Measurements from ENCODE around the gene BROX. TPM values are rescaled to one million over a fixed set of nuclear protein-coding genes. Genes with fewer than 3 reads are reported as not detected.
A peak's percentile ranks its signal among the peaks of the same experiment; 100 is the strongest.
"Not testable (repeated sequence)": the region's sequence is repeated elsewhere in the genome, so short reads cannot be mapped to it uniquely, and the experiment has no call there.

Gene BROX
- polyA plus RNA-seq (2012; ENCODE audit: insufficient read depth, insufficient read length, low read depth), result 7.2 TPM

- Histone ChIP-seq H3K4me3 (ENCODE audit: low read depth, low read length) (peak within 1 kb of the TSS; percentile 99), H3K27me3 (no peaks in the 10 kb centered on the region), H3K4me1 (peaks cover 8% of the 10 kb centered on the region), H3K36me3 (peaks cover 8% of the 10 kb centered on the region; the same call in 1 of the 2 replicates), H3K9me3 (no peaks in the 10 kb centered on the region)
- peak; percentile 97 for DNase-seq
- no peak for TF ChIP-seq CTCF (IDR thresholded peaks at IDR 0.05; ENCODE audit: low read depth, low read length)
Observed at GRCh38 chr1:222712253-222713090, at the start of gene BROX, which contains the start of gene AIDA. Gene BROX, plus strand, starts transcription at chr1:222712564. Its CDS starts 3,136 bp downstream, at chr1:222715700. Gene AIDA, minus strand, starts transcription at chr1:222712491. Its CDS starts 174 bp downstream, at chr1:222712317.

DNA sequence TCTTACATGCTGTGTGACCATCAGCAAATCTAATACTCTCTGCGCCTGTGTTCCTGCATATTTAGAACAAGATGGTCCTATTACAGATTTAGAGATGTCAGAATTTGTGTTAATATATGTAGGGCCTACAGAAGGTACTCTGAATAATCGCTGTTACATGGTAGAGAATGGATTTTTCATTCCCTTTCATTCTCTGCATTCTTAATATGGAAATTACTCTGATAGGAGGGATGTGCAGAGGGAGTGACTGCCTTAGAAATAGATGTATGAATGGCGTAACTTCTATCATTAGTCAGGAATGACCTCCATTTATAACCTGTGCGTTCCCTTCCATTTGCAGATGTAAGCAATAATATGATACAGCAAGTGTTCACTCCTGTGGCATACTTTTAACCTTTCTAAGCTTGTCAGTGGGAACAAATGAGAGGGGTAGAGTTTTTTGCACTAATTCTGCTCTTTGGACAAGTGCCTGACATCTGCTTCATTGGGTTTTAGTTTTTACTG lies 48.9 kb upstream of the BROX start:
- no peak overlapping the region for H3K4me3 ChIP-seq (ENCODE audit: low read depth, low read length)
- no peak for TF ChIP-seq CTCF (IDR thresholded peaks at IDR 0.05; ENCODE audit: low read depth, low read length)
- peaks cover 76% of the 10 kb centered on the region for H3K36me3 ChIP-seq
- no peaks in the 10 kb centered on the region for H3K4me1 ChIP-seq
- no peak for DNase-seq
- H3K9me3 ChIP-seq, result no peaks in the 10 kb centered on the region
- no peaks in the 10 kb centered on the region for H3K27me3 ChIP-seq

DNA sequence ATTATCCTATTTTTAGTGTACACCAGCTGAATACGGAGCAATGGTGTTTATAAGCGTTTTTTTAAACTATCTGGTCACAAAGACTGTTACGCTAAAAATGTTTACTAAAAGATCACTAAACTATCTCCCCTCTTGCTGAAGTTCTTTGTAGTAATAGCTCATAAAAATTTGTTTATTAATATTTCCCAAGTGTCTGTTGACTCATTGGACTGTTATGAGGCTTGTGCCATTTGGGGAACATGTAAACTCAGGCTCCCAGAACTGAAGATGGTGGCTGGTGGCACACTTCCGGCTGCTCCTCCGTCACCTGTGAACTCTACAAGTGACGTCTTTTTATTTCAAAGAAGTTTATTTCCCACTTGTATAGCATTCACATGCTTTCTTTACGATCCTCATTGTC lies 46.4 kb upstream of the BROX start:
- H3K4me3 ChIP-seq (ENCODE audit: low read depth, low read length), result no peak overlapping the region
- no peak for DNase-seq
- H3K9me3 ChIP-seq, result no peaks in the 10 kb centered on the region
- H3K36me3 ChIP-seq, result peaks cover 57% of the 10 kb centered on the region
- H3K4me1 ChIP-seq, result no peaks in the 10 kb centered on the region
- TF ChIP-seq CTCF (IDR thresholded peaks at IDR 0.05; ENCODE audit: low read depth, low read length), result no peak
- no peaks in the 10 kb centered on the region for H3K27me3 ChIP-seq

DNA sequence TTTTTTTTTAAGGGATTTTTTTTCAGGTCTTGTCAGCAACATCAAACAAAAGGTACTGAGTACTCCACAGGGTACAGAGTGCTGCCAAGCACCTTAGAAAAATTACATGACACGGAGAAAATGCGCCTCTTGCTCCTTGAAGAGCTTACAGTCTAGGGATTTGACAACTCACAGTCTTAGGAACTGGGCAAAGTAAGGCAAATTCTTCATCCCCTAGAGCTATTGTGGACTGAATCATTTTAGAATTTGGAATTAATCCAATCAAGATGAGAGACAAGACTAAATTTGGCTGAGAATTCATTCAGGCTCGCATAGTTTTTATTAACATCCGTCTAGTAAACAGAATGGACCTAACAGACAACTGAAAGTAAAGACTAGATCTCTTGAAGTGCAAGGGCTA lies 44.2 kb upstream of the BROX start:
- not testable (repeated sequence) for DNase-seq
- H3K36me3 ChIP-seq, result peaks cover 41% of the 10 kb centered on the region

GRCh38 chr1:222669107-222669506 lies 43.3 kb upstream of the BROX start:
- H3K4me1 ChIP-seq; H3K4me3 ChIP-seq (ENCODE audit: low read depth, low read length); DNase-seq; H3K27me3 ChIP-seq; H3K9me3 ChIP-seq: not testable (repeated sequence)
- H3K36me3 ChIP-seq, result peaks cover 36% of the 10 kb centered on the region

More for the DNA sequence above, 44.2 kb upstream of the BROX start:
- H3K4me3 ChIP-seq (ENCODE audit: low read depth, low read length); H3K4me1 ChIP-seq; H3K27me3 ChIP-seq; H3K9me3 ChIP-seq: not testable (repeated sequence)

DNA sequence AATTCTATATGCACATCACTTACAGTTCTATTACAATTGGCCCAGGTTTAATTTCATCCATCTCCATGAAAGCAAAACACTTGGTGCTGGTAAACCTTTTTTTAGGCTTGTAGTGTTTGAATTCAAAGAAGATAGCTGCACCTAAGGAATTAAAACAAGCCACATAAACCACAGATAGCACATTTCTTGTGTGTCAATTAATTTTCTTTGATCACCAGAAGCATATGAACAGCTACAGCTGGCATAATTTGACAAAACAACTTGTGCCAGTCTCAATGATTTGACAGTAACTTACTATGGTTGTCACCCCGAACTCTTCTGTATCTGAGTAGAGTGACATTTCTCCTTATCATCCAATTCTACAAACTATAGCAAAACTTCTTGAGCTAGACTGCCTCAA lies 42.3 kb upstream of the BROX start:
- no peak for DNase-seq
- peaks cover 32% of the 10 kb centered on the region for H3K36me3 ChIP-seq
- H3K27me3 ChIP-seq, result no peaks in the 10 kb centered on the region
- no peak for TF ChIP-seq CTCF (IDR thresholded peaks at IDR 0.05; ENCODE audit: low read depth, low read length)
- H3K4me1 ChIP-seq, result no peaks in the 10 kb centered on the region
- no peaks in the 10 kb centered on the region for H3K9me3 ChIP-seq
- no peak overlapping the region for H3K4me3 ChIP-seq (ENCODE audit: low read depth, low read length)

GRCh38 chr1:222680080-222680479 lies 32.3 kb upstream of the BROX start:
- no peaks in the 10 kb centered on the region for H3K27me3 ChIP-seq
- TF ChIP-seq CTCF (IDR thresholded peaks at IDR 0.05; ENCODE audit: low read depth, low read length), result no peak
- no peaks in the 10 kb centered on the region for H3K4me1 ChIP-seq
- DNase-seq, result no peak
- H3K36me3 ChIP-seq, result no peaks in the 10 kb centered on the region; the same call in 1 of the 2 replicates
- H3K9me3 ChIP-seq, result no peaks in the 10 kb centered on the region
- H3K4me3 ChIP-seq (ENCODE audit: low read depth, low read length), result no peak overlapping the region

Measured in BE2C (cell line).